HepG2 (cell line): ENCODE data around the gene CRAT. TPM values are rescaled to one million over a fixed set of nuclear protein-coding genes. Genes with fewer than 3 reads are reported as not detected.
A peak's percentile ranks its signal among the peaks of the same experiment; 100 is the strongest.

Experiments used
- FOSL1 ChIP-seq: sonication (generic); formaldehyde crosslinking; IDR thresholded peaks from 2 replicates; pipeline ENCODE4 v1.9.0; 2021; ENCODE audit warnings: missing genetic modification reagents, borderline replicate concordance
- FOXK1 ChIP-seq: sonication (generic); formaldehyde crosslinking; IDR thresholded peaks from 2 replicates; pipeline ENCODE4 v1.4.0; 2020; ENCODE audit warnings: low read depth, missing genetic modification reagents, borderline replicate concordance
- KAT7 ChIP-seq: IDR thresholded peaks from 2 replicates; pipeline ENCODE4 v1.6.1; 2018; ENCODE audit warnings: borderline replicate concordance, missing compliant biosample characterization
- KDM5B ChIP-seq: sonication (generic); formaldehyde crosslinking; IDR thresholded peaks from 2 replicates; pipeline ENCODE4 v1.4.0; 2020; ENCODE audit warnings: missing genetic modification reagents, mild to moderate bottlenecking, borderline replicate concordance
- LCORL ChIP-seq, 2 experiments: fragments of 450-650 bp in 1 of 2; sonication (generic) in 1 of 2; formaldehyde crosslinking in 1 of 2; IDR thresholded peaks; 2 replicates each; pipeline versions ENCODE4 v1.5.0 to v1.6.1; 2017 to 2020; ENCODE audit warnings: antibody characterized with exemption in 1 of 2, missing genetic modification reagents in 1 of 2
- PHF5A ChIP-seq: IDR thresholded peaks from one replicate; pipeline ENCODE4 v1.6.1; 2018; ENCODE audit warnings: low read depth, missing genetic modification reagents; ENCODE audit not compliant: unreplicated experiment
- STAT5B ChIP-seq: sonication (generic); formaldehyde crosslinking; IDR thresholded peaks from 2 replicates; pipeline ENCODE4 v1.4.0; 2020; ENCODE audit warnings: missing genetic modification reagents
- TARDBP ChIP-seq: sonication (generic); formaldehyde crosslinking; IDR thresholded peaks from 2 replicates; pipeline ENCODE4 v1.8.0; 2022; ENCODE audit warnings: mild to moderate bottlenecking, missing genetic modification reagents
- ZBTB42 ChIP-seq: sonication (generic); formaldehyde crosslinking; IDR thresholded peaks from 2 replicates; pipeline ENCODE4 v1.5.0; 2020; ENCODE audit warnings: mild to moderate bottlenecking, missing genetic modification reagents
- ZC3H4 ChIP-seq: sonication (generic); formaldehyde crosslinking; IDR thresholded peaks from 2 replicates; pipeline ENCODE4 v1.4.0; 2020; ENCODE audit warnings: missing genetic modification reagents, borderline replicate concordance
- polyA plus RNA-seq, 8 experiments: library from polyadenylated mRNA; depleted of rRNA in 3 of 8; stranded (reverse) in 7 of 8; unstranded in 1 of 8; fragments of >200 nt; fragmentation: Illumina TruSeq in 4 of 8; extraction: Trizol in 4 of 8; gene quantifications; 2 replicates each; pipeline versions ENCODE4 v1.2.1 to v1.2.3, GENCODE V29; 2011 to 2016; ENCODE audit warnings: low read depth in 4 of 8, missing spikeins in 1 of 8, mixed read lengths in 1 of 8; ENCODE audit not compliant: insufficient read depth in 1 of 8
- total RNA-seq, 5 experiments: library from RNA; depleted of rRNA; stranded (reverse); fragments of >200 nt; fragmentation: Illumina TruSeq; extraction: Trizol; gene quantifications; 2 replicates each; pipeline ENCODE4 v1.2.3, GENCODE V29; 2016; ENCODE audit warnings: low read depth in 1 of 5
- TF ChIP-seq, protein P1 (sequence below): sonication (generic); formaldehyde crosslinking; IDR thresholded peaks from 2 replicates; pipeline ENCODE4 v1.4.0; 2020; ENCODE audit warnings: missing genetic modification reagents, borderline replicate concordance
- TF ChIP-seq, protein P2 (sequence below): sonication (generic); formaldehyde crosslinking; IDR thresholded peaks from 2 replicates; pipeline ENCODE4 v1.8.0; 2022; ENCODE audit warnings: missing genetic modification reagents, mild to moderate bottlenecking, inconsistent platforms, borderline replicate concordance
- TF ChIP-seq, protein P3 (sequence below): sonication (generic); formaldehyde crosslinking; IDR thresholded peaks from 2 replicates; pipeline ENCODE4 v1.5.0; 2020; ENCODE audit warnings: mild to moderate bottlenecking, missing genetic modification reagents, borderline replicate concordance
- TF ChIP-seq, protein P4 (sequence below): IDR thresholded peaks from 2 replicates; pipeline ENCODE4 v1.6.1; 2018; ENCODE audit warnings: missing genetic modification reagents
- TF ChIP-seq, protein P5 (sequence below): sonication (generic); formaldehyde crosslinking; IDR thresholded peaks from 2 replicates; pipeline ENCODE4 v1.9.0; 2021; ENCODE audit warnings: missing genetic modification reagents, borderline replicate concordance

CRAT gene
- total and polyA plus RNA-seq, 2 of the 13 experiments (the other 11 are each of a cell fraction or from before 2014, with no cell fraction given): 26.1 to 26.6 TPM

DNA sequence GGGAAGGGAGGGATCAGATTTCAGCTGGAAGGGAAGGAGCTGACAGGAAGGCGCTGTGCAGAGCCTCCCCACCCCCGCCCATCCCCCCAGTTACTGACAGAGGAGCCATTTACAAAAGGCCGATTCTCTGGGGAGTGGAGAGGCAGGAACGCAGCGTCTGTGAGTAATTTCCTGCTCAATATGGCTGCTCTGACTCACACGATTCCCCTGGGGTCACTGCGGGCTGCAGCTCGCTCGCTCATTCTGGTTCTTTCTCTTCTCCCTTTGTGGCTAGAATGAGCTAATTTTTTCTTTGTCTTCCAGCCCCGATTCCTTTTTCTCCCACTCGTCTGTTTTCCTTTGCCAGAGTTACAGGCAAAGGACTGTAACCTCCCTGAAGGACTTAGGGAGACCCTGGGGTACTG, 29.4 kb upstream of the CRAT start (continued):
- TF ChIP-seq, protein P1, sequence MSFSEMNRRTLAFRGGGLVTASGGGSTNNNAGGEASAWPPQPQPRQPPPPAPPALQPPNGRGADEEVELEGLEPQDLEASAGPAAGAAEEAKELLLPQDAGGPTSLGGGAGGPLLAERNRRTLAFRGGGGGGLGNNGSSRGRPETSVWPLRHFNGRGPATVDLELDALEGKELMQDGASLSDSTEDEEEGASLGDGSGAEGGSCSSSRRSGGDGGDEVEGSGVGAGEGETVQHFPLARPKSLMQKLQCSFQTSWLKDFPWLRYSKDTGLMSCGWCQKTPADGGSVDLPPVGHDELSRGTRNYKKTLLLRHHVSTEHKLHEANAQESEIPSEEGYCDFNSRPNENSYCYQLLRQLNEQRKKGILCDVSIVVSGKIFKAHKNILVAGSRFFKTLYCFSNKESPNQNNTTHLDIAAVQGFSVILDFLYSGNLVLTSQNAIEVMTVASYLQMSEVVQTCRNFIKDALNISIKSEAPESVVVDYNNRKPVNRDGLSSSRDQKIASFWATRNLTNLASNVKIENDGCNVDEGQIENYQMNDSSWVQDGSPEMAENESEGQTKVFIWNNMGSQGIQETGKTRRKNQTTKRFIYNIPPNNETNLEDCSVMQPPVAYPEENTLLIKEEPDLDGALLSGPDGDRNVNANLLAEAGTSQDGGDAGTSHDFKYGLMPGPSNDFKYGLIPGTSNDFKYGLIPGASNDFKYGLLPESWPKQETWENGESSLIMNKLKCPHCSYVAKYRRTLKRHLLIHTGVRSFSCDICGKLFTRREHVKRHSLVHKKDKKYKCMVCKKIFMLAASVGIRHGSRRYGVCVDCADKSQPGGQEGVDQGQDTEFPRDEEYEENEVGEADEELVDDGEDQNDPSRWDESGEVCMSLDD (CRISPR knock-in tag): 0 out of 2 replicates have a peak, but pooled peaks have one; percentile 40
- TF ChIP-seq LCORL (IDR thresholded peaks at IDR 0.05) (0 out of 2 replicates have a peak, but pooled peaks have one; percentile 44), LCORL (CRISPR knock-in tag; IDR thresholded peaks at IDR 0.05) (no peak), PHF5A (CRISPR knock-in tag) (no peak), KDM5B (CRISPR knock-in tag) (no peak), ZBTB42 (CRISPR knock-in tag) (no peak), KAT7 (CRISPR knock-in tag) (no peak), FOXK1 (no peak), FOSL1 (CRISPR knock-in tag) (0 out of 2 replicates have a peak, but pooled peaks have one; percentile 22), TARDBP (CRISPR knock-in tag) (0 out of 2 replicates have a peak, but pooled peaks have one; percentile 10), ZC3H4 (CRISPR knock-in tag) (no peak), STAT5B (CRISPR knock-in tag) (0 out of 2 replicates have a peak, but pooled peaks have one; percentile 10)
- TF ChIP-seq, protein P2, sequence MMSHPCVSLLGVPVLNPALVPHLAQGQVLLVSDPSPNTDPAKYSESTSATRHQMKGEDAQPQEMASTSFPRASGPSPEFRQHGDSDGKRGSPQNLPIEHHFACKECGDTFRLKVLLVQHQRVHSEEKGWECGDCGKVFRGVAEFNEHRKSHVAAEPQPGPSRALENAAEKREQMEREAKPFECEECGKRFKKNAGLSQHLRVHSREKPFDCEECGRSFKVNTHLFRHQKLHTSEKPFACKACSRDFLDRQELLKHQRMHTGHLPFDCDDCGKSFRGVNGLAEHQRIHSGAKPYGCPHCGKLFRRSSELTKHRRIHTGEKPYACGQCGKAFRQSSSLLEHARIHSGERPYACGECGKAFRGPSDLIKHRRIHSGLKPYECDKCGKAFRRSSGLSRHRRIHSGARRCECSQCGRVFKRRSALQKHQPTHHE (CRISPR knock-in tag): no peak
- TF ChIP-seq, protein P3, sequence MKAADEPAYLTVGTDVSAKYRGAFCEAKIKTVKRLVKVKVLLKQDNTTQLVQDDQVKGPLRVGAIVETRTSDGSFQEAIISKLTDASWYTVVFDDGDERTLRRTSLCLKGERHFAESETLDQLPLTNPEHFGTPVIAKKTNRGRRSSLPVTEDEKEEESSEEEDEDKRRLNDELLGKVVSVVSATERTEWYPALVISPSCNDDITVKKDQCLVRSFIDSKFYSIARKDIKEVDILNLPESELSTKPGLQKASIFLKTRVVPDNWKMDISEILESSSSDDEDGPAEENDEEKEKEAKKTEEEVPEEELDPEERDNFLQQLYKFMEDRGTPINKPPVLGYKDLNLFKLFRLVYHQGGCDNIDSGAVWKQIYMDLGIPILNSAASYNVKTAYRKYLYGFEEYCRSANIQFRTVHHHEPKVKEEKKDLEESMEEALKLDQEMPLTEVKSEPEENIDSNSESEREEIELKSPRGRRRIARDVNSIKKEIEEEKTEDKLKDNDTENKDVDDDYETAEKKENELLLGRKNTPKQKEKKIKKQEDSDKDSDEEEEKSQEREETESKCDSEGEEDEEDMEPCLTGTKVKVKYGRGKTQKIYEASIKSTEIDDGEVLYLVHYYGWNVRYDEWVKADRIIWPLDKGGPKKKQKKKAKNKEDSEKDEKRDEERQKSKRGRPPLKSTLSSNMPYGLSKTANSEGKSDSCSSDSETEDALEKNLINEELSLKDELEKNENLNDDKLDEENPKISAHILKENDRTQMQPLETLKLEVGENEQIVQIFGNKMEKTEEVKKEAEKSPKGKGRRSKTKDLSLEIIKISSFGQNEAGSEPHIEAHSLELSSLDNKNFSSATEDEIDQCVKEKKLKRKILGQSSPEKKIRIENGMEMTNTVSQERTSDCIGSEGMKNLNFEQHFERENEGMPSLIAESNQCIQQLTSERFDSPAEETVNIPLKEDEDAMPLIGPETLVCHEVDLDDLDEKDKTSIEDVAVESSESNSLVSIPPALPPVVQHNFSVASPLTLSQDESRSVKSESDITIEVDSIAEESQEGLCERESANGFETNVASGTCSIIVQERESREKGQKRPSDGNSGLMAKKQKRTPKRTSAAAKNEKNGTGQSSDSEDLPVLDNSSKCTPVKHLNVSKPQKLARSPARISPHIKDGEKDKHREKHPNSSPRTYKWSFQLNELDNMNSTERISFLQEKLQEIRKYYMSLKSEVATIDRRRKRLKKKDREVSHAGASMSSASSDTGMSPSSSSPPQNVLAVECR (CRISPR knock-in tag): no peak
- TF ChIP-seq, protein P4, sequence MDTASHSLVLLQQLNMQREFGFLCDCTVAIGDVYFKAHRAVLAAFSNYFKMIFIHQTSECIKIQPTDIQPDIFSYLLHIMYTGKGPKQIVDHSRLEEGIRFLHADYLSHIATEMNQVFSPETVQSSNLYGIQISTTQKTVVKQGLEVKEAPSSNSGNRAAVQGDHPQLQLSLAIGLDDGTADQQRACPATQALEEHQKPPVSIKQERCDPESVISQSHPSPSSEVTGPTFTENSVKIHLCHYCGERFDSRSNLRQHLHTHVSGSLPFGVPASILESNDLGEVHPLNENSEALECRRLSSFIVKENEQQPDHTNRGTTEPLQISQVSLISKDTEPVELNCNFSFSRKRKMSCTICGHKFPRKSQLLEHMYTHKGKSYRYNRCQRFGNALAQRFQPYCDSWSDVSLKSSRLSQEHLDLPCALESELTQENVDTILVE (CRISPR knock-in tag): no peak
- TF ChIP-seq, protein P5, sequence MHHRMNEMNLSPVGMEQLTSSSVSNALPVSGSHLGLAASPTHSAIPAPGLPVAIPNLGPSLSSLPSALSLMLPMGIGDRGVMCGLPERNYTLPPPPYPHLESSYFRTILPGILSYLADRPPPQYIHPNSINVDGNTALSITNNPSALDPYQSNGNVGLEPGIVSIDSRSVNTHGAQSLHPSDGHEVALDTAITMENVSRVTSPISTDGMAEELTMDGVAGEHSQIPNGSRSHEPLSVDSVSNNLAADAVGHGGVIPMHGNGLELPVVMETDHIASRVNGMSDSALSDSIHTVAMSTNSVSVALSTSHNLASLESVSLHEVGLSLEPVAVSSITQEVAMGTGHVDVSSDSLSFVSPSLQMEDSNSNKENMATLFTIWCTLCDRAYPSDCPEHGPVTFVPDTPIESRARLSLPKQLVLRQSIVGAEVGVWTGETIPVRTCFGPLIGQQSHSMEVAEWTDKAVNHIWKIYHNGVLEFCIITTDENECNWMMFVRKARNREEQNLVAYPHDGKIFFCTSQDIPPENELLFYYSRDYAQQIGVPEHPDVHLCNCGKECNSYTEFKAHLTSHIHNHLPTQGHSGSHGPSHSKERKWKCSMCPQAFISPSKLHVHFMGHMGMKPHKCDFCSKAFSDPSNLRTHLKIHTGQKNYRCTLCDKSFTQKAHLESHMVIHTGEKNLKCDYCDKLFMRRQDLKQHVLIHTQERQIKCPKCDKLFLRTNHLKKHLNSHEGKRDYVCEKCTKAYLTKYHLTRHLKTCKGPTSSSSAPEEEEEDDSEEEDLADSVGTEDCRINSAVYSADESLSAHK (CRISPR knock-in tag): no peak
